Stimulated activated CD8-positive, alpha-beta memory T cell treated with anti-CD3 and anti-CD28 coated beads, Interleukin-12 subunit alpha, Interleukin-12 subunit beta, amount 100 ng/mL, for 24 hours (primary cell): ENCODE results near the gene FNIP1.
"Not testable (repeated sequence)": the region's sequence is repeated elsewhere in the genome, so short reads cannot be mapped to it uniquely, and the experiment has no call there.

ENCODE experiments used
- DNase-seq: peaks from one replicate; pipeline ENCODE4 v3.0.0-alpha.2; 2020; ENCODE audit errors: extremely low read depth

FNIP1 gene

DNA sequence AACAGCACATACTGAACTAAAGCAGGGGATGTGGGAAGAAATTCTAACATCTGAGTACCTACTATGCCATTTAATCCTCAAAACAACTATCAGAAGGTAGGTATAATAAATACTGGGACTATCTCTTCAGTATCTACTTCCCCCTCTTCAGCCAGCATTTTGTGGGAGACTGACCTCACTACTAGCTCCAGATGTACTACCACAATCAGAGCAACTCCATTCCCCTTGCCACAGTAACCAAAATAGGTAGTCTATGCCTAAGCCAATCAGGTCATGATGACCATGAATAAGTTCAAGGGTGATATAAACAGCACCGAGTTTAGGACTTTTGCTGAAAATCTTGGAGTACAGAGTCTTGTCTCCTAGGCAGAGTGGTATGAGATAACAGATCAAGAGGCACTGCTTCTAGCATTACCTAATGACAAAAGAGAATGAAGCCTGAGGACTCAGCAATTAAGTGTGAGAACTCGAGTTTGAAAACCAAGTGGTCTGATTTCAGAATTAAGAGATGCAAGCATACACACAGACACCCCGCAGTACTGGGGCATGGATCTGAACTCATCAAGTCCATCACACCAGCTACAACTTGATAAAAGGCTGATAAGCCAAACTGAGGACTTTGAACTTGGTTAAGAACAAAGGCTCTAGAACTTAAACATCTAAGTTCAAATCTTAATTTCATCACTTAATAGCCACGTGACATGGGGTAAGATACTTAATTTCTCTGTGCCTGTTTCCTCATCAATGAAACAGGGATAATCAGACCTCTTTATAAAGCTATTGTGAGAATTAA, 9.7 kb downstream of the FNIP1 start:
- no peak for DNase-seq

DNA sequence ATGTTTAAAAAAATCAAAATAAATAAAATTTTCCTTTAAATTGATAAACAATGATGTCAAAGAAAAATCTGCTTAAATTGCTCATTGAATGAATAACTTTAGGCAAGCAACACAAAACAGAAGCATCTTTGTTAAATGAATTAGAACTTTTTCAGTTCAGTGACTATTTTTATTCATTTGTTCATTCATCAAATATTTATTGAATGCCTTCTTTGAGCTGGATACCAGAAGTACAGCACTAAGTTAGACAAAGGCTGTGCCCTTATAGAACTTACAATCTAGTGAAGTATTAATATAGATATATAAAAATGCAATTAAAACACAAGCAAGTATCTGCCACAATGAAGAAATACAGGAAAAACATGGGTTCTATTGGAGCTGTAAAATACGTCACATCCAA, 10.8 kb downstream of the FNIP1 start:
- DNase-seq, result no peak

- DNase-seq, result no peak
These were observed 12.9 kb downstream of the FNIP1 start for GRCh38 chr5:131783874-131784273.

GRCh38 chr5:131783357-131783756, 13.5 kb downstream of the FNIP1 start:
- DNase-seq, result no peak

GRCh38 chr5:131782717-131783116, 14.1 kb downstream of the FNIP1 start:
- no peak for DNase-seq

- DNase-seq, result not testable (repeated sequence)
These were observed 18.7 kb downstream of the FNIP1 start for GRCh38 chr5:131778141-131778540.

DNA sequence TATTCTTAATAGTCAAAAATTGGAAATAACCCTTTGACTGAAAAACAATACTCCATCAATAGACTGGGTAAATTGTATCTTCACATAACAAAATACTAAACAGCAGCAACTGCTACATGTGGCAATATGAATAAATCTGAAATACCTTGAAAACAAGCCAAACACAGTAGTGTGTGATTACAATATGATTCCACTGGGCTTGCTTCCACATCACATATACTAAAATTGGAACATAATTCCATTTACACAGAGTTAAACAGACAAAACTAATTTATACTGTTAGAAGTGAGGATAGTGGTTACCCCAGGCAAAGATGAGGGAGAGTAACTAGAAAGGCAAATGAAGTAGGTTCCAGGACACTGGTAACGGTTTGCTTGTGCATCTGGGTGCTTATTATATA, 20.4 kb downstream of the FNIP1 start:
- no peak for DNase-seq

DNA sequence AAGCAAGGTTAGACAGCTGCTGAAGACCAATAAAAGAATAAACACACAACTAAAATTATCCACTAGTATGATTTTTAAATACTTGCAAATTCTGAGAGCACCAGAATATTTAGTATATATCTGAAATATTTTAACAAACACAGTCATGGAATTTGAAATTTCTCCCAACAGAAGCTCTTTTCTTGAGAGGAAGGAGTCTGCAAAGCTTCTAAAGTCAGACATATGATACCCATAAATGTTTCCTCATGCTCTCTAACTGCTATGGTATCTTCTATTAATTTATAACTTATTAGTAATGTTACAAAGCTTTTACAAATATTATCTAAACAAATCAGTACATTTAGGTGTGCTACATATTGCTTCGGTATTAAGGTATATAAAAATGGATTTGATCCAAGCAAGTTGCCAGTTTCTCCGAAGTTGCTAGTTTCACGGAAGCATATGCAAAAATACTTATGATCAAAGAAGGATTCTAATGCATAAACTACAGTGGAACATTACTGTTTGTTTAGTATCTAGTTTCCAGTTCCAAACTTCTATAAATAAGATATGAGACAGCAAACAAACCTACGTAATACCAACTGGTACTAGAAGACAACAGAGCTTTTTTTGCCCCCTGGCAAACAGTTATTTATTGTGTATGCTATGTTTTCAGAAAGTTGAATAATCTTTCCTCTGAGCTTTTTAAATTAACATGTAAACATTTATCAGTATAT, 22.0 kb downstream of the FNIP1 start:
- DNase-seq, result no peak

- no peak for DNase-seq
These were observed 23.0 kb downstream of the FNIP1 start for GRCh38 chr5:131773805-131774204.

DNA sequence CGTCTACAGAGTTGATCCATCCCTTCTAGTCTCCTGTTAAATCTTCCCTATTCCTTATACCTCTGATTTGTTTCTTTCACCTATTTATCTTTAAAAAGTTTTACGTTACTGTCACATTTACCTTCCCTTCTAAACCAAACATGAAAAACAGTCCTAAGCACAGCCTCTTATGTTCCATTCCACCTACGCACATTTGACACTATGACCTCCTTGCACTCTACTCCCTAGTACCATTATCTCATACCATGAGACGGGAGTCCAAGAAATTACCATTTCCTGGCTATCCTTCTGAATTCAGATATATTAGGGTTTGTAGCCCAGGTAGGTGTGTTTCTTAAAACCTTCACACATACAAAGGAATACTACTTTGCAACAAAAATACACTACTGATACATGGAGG, 25.1 kb downstream of the FNIP1 start:
- DNase-seq, result no peak

GRCh38 chr5:131769961-131770360, 26.9 kb downstream of the FNIP1 start:
- DNase-seq, result no peak

DNA sequence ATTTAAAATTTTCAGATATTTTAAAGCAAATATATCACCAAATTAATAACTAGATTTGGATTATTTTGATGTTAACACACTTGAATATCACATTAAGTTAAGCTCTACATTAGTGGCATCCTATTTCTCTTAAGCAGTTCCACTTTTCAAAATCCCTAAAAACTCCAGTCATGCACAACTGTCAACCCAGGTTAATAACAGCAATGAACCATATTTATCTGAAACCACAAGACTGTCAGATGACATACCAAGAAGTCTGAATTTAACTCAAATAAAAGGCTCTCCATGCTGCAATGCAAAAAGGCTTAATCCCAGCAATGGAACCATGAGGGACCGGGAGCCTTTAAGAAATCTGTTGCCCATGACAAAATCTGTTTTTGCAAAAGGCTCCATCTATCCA, 27.5 kb downstream of the FNIP1 start:
- DNase-seq, result no peak

DNA sequence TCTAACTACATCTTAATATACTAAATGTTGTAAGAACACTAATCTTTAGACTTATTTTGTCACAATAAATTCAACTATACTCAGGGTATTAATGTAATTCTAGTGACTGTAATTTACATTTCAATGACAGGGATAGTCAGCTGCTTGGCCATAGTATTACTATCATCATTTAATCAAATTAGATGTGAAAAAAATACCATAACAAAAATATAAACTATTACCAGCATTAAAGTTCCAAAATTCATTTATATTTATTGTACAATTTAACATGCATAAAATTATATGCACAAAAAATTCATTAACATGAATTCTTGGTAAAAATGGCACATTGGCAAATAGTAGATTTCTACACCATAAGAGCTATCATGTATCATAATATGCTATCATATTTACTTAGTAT, 28.9 kb downstream of the FNIP1 start:
- no peak for DNase-seq

- no peak for DNase-seq
These were observed 30.1 kb downstream of the FNIP1 start for GRCh38 chr5:131766689-131767088.

- DNase-seq, result no peak
These were observed 31.6 kb downstream of the FNIP1 start for GRCh38 chr5:131765261-131765660.

DNA sequence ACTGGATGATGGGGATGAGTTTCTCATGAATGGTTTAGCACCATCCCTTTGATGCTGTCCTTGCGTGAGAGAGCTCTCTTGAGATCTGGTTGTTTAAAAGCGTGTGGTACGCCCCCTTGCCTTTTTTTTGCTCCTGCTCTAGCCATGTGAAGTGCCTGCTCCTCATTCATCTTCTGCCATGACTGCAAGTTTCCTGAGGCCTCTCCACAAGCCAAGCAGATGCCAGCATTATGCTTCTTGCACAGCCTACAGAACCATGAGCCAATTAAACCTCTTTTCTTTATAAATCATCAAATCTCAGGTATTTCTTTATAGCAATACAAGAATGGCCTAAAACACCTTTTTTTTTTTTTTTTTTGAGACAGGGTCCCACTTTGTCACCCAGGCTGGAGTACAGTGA, 32.8 kb downstream of the FNIP1 start:
- no peak for DNase-seq

DNA sequence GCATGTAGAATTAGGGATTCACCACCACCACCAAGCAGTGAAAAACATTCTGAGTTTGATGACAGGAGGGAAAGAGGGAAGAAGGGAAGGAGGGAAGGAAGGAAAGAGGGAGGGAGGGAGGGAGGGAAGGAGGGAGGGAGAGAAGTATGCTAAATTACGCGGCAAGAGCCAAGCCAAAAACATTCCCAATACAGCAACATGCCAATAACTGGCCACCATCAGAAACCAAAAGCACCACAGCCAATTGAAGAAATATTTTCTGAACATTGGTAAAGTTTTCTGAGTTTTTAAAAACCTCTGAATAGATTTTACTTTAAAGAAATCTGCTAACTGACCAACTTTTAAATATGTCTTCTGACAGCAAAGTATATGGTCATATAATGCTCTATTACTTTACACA, 36.0 kb downstream of the FNIP1 start:
- DNase-seq, result no peak

GRCh38 chr5:131759704-131760103, 37.1 kb downstream of the FNIP1 start:
- no peak for DNase-seq

DNA sequence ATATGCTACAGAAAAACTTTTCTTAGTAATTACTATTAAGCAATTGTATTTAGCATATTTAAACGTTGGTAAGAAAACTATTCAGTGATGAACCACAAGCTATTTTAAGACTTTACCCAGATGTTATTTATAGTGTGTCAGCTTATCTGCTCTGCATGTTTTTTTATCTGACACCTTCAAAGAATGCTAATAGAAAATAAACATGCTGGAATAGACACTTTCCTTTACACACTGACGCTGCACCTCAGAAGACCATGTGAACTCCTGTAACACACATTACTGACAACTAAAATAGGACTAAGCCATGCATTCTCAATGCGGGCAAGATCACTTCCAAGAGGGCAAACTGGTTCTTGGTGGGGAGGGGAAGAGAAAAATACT, 38.3 kb downstream of the FNIP1 start:
- no peak for DNase-seq

DNA sequence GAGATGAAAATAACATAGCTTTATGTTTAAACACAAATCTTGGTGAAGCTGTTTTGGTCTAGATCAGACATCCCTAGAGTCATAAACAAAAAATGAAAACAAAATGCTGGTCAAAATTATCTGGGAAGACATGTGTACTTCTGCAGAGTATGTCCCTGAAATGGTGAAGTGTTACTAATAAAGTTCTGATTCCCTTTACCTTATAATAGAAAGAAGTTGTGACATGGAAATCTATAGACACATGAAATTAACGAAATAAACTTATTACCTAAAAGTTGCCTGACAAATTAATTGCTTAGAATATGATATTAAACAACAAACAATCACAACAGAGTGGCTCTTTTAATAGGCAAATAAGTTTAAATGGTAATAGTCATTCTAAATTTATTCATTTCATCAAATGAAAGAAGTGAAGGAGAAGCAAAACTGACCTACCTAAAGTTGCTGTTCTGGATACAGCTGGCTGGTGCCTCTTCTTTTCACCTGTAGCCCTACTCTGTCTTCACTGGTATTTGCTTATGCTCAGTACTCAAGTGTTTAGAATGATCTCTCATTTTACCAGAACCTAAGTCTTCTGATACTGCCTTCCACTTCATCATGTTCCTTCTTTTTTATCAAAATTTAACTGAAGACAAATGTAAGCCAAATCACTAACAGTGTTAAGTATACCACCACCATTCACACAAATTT, 38.8 kb downstream of the FNIP1 start:
- DNase-seq, result no peak

- DNase-seq, result no peak
These were observed 39.9 kb downstream of the FNIP1 start for GRCh38 chr5:131756942-131757341.

DNA sequence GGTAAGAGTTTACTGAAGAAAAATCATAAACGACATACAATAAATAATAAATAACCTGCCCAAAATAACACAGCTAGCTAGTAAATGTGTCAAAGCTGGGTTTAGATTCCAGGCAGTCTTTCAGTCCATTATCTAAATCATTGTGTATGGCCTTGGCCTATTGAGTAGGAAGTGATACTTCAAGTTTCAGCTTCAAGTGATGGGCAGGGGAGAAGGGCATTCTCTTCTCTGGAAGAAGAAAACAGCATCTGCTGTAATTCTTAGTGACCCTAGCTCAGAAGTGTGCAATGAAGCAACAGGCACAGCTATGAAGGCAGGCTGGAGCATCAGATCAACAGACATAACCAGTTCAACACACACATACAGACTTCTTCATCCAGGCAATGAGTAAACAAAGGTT, 42.5 kb downstream of the FNIP1 start:
- no peak for DNase-seq

DNA sequence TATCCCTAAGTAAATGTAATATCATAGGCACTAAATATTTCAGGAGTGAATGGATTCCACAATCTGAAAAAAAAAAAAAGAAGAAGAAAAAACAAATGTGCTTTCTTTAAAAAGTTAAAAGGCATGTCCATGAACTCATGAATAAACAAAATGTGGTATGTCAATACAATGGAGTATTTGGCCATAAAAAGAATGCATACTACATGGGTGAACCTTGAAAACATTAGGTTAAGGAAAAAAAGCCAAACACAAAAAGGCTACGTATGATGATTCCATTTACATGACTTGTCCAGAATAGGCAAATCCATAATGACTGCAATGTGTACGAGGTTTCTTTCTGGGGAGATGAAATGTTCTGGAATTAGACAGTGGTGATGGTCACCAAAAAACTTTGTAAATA, 45.3 kb downstream of the FNIP1 start:
- DNase-seq, result no peak
